ENCODE data around the gene TRIM28.
"Not testable (repeated sequence)": the region's sequence is repeated elsewhere in the genome, so short reads cannot be mapped to it uniquely, and the experiment has no call there.

The TRIM28 gene

DNA sequence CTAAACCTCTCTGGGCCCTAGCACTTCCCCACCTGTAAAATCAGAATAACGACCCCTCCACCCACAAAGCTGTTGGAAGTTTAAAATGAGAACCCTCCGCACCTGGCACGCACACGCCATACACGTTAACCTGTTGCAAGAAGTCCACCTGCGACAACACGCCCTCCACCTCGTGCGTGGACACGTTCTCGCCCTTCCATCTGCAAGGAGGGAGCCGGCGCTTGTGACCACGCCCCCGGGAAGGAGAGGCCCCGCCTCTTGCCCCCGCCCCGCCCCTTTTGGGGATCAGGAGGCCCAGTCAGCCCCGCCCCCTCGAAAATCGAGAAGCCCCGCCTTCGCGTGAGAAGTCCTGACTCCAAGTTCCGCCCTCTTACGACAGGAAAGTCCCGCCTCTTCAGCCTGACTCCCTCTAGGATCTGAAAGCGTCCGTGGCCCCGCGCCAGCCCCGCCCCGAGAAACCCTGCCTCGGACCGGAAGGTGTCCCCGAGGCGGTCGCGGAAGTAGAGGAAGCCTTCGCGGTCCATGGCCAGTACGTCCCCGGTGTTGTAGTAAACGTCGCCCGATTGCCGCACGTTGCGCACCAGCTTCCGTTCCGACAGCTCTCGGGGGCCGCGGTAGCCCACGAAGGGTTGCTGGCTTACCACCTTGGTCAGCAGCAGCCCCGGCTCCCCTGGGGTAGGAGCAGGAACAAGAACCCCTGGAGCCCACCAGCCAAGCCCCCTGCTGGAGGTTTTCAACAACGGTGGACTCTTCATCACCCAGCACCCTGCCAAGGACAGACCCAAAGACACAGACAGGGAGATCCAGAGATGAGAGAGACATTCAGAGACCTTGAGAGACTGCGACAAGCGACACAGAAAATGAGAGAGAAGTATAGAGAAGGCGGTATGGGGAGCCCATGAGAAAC lies 44.6 kb upstream of the TRIM28 start:
- Histone ChIP-seq H4K20me1 (ENCODE audit: insufficient read depth, low read length, poor library complexity, severe bottlenecking) (no peaks in the 10 kb centered on the region), H3K4me2 (ENCODE audit: low read depth, low read length, poor library complexity, severe bottlenecking) (peak overlapping the region; percentile 72), H3K9ac (ENCODE audit: low read depth, low read length, poor library complexity, severe bottlenecking) (peak overlapping the region; percentile 73), H2AFZ (ENCODE audit: low read length) (peak overlapping the region; percentile 77), H3F3A (ENCODE audit: low read depth) (peaks cover 3% of the 10 kb centered on the region; the same call in 1 of the 2 replicates), H3K4me1 (ENCODE audit: insufficient read depth, low read length, poor library complexity, severe bottlenecking) (peaks cover 14% of the 10 kb centered on the region), H3K79me2 (ENCODE audit: insufficient read depth, low read length) (no peaks in the 10 kb centered on the region), H3K36me3 (ENCODE audit: insufficient read depth, low read length) (no peaks in the 10 kb centered on the region), H3K4me3 (ENCODE audit: low read length, poor library complexity, severe bottlenecking) (peak overlapping the region; percentile 73), H3K9me2 (replicated peaks; ENCODE audit: low read depth, low read length) (no peaks in the 10 kb centered on the region), H3K9me3 (ENCODE audit: insufficient read depth, low read depth, low read length) (no peaks in the 10 kb centered on the region), H3K27me3 (ENCODE audit: insufficient read depth, low read length, poor library complexity, severe bottlenecking) (no peaks in the 10 kb centered on the region)
- TF ChIP-seq EZH2phosphoT487 (IDR thresholded peaks at IDR 0.05; ENCODE audit: borderline replicate concordance) (no peak), CTCF (conservative IDR thresholded peaks at IDR 0.05; ENCODE audit: low read length) (peak; percentile 52)

DNA sequence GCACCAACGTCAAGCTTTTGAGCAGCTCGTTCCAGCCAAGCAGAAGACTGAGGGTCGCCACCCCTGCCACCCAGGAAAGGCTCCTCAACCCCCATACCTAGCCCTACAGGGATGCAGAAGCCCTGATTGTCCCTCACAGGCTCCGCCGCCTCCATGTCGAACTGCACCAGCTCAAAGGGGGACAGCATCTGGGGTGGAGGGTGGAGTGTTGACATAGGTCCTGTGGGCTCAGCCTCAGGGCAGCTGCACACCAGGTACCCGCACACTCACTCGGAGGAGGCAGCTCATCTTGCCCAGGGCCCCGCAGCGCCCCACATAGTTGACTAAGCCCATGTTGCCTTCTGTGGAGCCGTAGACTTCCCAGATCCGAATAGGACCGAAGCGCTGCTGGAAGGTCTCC lies 43.6 kb upstream of the TRIM28 start:
- Histone ChIP-seq H3K9me2 (replicated peaks; ENCODE audit: low read depth, low read length) (no peaks in the 10 kb centered on the region), H3K79me2 (ENCODE audit: insufficient read depth, low read length) (no peaks in the 10 kb centered on the region), H3K4me1 (ENCODE audit: insufficient read depth, low read length, poor library complexity, severe bottlenecking) (peaks cover 14% of the 10 kb centered on the region), H3K4me2 (ENCODE audit: low read depth, low read length, poor library complexity, severe bottlenecking) (peak overlapping the region; percentile 72), H3K36me3 (ENCODE audit: insufficient read depth, low read length) (no peaks in the 10 kb centered on the region), H3K9me3 (ENCODE audit: insufficient read depth, low read depth, low read length) (no peaks in the 10 kb centered on the region), H3K4me3 (ENCODE audit: low read length, poor library complexity, severe bottlenecking) (peak overlapping the region; percentile 73), H3F3A (ENCODE audit: low read depth) (peaks cover 3% of the 10 kb centered on the region; the same call in 1 of the 2 replicates), H3K9ac (ENCODE audit: low read depth, low read length, poor library complexity, severe bottlenecking) (peak overlapping the region; percentile 73), H3K27me3 (ENCODE audit: insufficient read depth, low read length, poor library complexity, severe bottlenecking) (no peaks in the 10 kb centered on the region), H2AFZ (ENCODE audit: low read length) (no peak overlapping the region), H4K20me1 (ENCODE audit: insufficient read depth, low read length, poor library complexity, severe bottlenecking) (no peaks in the 10 kb centered on the region)
- TF ChIP-seq CTCF (conservative IDR thresholded peaks at IDR 0.05; ENCODE audit: low read length) (no peak), EZH2phosphoT487 (IDR thresholded peaks at IDR 0.05; ENCODE audit: borderline replicate concordance) (no peak)

DNA sequence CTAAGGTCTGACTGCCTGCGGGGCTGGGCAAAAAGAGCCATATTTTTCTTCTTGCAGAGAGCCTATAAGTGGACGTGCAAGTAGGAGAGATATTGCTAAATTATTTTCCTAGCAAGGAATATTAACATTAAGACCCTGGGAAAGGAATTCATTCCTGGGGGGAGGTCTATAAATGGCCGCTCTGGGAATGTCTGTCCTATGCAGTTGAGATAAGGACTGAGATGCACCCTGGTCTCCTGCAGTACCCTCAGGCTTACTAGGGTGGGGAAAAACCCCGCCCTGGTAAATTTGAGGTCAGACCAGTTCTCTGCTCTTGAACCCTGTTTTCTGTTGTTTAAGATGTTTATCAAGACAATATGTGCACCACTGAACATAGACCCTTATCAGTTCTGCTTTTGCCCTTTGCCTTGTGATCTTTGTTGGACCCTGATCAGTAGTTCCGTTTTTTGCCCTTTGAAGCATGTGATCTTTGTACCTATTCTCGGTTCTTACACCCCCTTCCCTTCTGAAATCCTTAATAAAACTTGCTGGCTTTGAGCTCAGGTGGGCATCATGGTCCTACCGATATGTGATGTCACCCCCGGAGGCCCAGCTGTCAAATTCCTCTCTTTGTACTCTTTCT lies 36.2 kb upstream of the TRIM28 start:
- H3K27me3 ChIP-seq (ENCODE audit: insufficient read depth, low read length, poor library complexity, severe bottlenecking); H3K4me1 ChIP-seq (ENCODE audit: insufficient read depth, low read length, poor library complexity, severe bottlenecking); H3K9ac ChIP-seq (ENCODE audit: low read depth, low read length, poor library complexity, severe bottlenecking); H2AFZ ChIP-seq (ENCODE audit: low read length); H3K4me3 ChIP-seq (ENCODE audit: low read length, poor library complexity, severe bottlenecking); H3F3A ChIP-seq (ENCODE audit: low read depth); H4K20me1 ChIP-seq (ENCODE audit: insufficient read depth, low read length, poor library complexity, severe bottlenecking); H3K9me3 ChIP-seq (ENCODE audit: insufficient read depth, low read depth, low read length); H3K4me2 ChIP-seq (ENCODE audit: low read depth, low read length, poor library complexity, severe bottlenecking); H3K9me2 ChIP-seq (replicated peaks; ENCODE audit: low read depth, low read length); H3K36me3 ChIP-seq (ENCODE audit: insufficient read depth, low read length); H3K79me2 ChIP-seq (ENCODE audit: insufficient read depth, low read length): not testable (repeated sequence)

Data from Loucy (cell line).